Occipital lobe (tissue), 2 donors: Measurements from ENCODE around the gene CIITA. TPM values are rescaled to one million over a fixed set of nuclear protein-coding genes. Genes with fewer than 3 reads are reported as not detected.

ENCODE experiments used
- DNase-seq: peaks from one replicate; lab custom pipeline; 2025; lab: John Stamatoyannopoulos, UW
- total RNA-seq: library from RNA; depleted of rRNA; stranded (reverse); fragments of >200 nt; gene quantifications from one replicate; pipeline ENCODE4 v1.2.3, GENCODE V29; 2014

CIITA gene
- total RNA-seq, 1 donor from 2014 or later: 0.47 TPM

DNA sequence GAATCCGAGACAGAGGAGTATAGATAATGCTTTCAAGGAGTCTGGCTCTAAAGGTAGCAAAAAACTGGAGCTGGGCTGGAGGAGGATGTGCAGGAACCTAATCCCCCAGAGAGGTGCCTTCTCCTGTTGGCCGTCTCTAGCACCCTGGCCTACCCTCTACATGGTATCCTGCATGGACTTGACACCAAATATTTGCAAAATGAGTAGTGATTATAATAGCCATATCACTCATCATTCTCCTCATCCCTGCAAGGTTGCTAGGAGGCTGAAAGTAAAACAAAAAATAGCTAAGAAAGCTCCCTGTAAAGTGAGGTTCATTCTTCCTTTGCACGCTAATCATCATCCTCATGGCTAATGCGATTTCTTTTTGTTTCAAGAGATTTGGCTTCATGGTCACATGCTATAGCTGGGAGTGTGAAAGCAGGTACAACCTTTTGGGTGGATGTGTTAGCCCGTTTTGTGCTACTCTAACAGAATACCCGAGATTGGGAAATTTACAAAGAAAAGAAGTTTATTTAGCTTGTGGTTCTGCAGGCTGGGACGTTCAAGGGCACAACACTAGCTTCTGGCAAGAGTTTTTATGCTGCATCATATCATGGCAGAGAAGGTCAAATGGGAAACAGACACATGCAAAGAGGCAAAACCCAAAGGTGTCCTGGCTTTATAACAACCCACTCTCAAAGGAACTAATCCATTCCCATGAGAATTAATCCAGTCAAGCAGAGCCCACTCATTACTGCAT lies 27.1 kb upstream of the CIITA start:
- DNase-seq: no peak

- DNase-seq: no peak
Measured at GRCh38 chr16:10850478-10850850, 26.5 kb upstream of the CIITA start.

DNA sequence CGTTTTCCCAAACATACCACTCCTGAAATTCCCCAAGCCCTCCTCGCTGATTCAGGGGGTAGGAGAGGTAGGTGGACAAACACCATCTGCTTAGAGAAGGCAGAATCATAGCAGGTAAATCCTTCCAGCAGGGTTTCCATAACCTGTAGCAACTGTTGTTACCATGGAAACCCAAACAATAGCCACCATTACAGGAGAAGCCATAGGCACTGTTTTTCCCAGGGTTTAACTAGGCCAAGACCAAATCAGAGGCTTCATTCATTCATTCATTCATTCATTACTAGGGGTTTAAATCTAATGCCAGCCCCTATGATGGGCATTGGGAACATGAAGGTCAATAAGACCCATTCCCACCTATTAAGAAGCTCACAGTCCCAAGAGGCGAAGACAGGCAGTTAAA lies 25.5 kb upstream of the CIITA start:
- no peak for DNase-seq

DNA sequence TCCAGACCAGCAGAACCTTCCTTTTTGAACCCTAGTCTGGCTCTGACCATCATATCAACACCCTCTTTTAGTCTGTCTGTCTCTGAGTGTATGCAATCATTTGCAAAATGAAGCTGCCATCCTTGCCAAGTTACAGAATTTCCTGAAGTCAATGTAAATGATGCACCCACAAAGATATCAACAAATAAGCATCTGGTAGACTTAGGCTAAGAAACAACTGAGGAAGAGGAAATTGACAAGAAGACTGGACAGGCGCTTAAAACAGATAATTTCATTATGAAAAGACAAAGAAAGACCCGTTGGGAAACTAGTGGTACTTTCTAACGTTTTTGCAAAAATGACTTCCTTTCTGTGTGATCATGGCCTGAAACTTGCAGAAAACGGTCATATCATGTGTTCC lies 24.7 kb upstream of the CIITA start:
- DNase-seq: no peak

GRCh38 chr16:10852948-10853347 lies 24.1 kb upstream of the CIITA start:
- DNase-seq: no peak

- no peak for DNase-seq
Measured at GRCh38 chr16:10856042-10856441, 21.0 kb upstream of the CIITA start.

DNA sequence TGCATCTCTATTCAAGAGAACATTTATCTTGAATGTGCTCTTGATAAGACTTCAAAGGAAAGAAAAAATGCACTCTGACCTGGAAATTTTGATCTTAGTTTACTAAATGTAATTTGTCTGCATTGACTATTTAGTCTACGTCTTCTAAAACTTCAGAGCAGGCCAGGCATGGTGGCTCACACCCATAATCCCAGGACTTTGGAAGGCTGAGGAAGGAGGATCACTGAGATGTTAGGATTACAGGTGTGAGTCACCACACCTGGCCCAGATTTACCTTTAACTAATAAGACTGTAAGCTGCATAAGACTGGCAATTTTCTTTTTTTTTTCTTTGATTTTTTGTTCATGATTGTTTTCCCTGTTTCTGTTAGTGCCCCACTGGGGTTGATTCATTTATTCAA lies 18.8 kb upstream of the CIITA start:
- no peak for DNase-seq

DNA sequence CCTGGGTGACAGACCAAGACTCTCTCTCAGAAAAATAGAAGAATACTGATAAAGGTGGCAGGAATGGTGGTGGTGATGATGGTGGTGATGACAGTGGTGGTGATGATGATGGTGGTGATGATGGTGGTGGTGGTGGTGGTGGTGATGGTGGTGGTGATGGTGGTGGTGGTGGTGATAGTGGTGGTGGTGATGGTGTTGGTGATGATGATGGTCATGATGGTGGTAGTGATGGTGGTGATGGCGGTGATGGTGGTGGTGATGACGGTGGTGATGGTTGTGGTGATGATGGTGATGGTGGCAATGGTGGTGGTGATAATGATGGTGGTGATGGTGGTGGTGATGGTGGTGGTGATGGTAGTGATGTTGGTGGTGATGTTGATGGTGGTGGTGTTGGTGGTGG lies 18.0 kb upstream of the CIITA start:
- DNase-seq: no peak

DNA sequence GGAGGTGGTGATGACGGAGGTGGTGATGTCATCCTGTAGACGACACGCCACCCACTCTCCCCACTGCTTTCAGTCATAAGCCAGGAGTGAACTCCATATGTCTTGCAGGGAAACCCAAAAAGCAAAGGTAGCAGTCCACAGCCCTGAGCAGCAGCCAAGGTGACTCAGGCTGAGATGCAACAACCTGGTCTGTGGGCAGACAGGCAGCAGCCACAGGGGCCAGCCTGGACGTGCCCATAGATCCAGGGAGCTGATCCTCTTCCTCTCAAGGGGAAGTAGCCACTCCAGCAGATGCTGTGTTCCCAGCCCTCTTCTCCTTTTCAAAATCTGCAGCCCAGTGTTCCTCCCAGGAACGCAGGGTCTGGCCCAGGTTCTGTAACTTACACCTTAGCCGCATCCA lies 17.3 kb upstream of the CIITA start:
- DNase-seq: no peak

DNA sequence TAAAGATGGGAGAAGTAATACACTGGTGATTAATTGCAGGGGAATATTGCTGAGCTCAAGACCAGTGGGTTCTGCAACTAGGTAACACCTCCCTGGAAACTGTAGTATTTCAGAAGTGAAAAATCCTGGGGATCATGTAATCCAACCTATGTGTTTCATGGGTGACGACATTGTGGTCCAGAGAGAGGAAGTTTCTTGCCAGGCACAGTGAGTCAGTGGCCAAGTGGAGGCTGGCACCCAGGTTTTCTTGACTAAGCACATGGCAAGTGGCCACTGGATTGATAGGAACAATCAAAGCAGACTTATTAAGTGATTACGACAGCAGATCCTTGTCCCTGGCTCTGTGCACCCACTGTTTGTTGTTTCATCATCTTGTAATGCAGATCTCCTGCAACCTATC lies 14.6 kb upstream of the CIITA start:
- no peak for DNase-seq

- DNase-seq: no peak
Measured at GRCh38 chr16:10865991-10866966, 10.7 kb upstream of the CIITA start.

DNA sequence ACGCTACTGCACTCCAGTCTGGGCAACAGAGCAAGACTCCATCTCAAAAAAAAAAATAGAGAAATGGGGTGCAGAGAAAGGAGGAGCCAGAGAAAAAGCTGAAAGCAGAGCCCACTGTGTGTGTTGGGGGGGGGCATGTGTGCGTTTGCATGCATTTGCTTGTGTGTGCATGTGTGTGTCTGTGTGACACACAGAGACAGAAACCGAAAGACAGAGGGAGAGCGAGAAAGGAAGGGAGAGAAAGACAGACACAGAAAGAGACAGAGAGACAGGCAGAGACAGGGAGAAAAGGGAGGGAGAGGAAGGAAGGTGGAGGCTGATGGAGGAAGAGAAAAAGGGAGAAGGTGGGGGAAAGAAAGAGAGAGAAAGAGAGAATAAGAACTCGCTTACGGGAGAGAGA lies 9.8 kb upstream of the CIITA start:
- no peak for DNase-seq

- DNase-seq: no peak
Measured at GRCh38 chr16:10868104-10868595, 8.9 kb upstream of the CIITA start.

- no peak for DNase-seq
Measured at GRCh38 chr16:10868596-10869469, 8.2 kb upstream of the CIITA start.

GRCh38 chr16:10870137-10870776 lies 6.7 kb upstream of the CIITA start:
- no peak for DNase-seq

DNA sequence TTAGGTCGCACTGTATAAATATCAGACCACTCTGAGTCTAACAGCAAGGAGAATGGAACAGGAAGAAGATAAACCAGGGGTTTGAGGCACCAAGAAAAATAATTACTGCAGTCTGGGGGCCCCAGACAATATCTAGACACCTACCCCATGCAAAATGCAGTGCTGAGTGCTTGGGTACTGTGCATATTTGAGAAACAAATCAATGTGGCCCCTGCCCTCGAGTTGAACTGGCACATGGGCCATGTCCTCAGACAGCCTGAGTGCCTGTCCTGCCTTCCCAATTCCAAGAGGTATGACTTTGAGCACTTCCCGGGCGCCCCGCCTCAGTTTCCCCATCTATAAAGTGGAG lies 6.2 kb upstream of the CIITA start:
- no peak for DNase-seq

- DNase-seq: no peak
Measured at GRCh38 chr16:10871157-10871991, 5.6 kb upstream of the CIITA start.

DNA sequence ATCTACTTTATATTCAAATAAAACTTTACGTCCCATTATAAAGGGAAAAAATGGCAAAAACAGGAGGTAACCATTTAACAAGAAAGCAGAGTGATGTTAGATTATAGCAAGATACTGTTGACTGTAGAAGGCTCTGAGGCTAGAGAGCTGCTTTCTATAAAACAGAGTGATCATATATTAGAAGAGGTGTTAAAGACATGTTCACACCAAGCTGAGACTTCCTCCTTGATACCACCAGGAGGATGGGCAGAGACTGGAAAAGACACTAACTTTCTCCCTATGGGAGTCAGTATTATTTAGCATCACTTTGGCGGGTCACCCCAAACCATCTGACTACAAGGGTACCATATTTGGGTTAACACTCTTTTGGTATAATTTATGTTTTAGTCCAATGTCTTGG lies 687 bp upstream of the CIITA start:
- no peak for DNase-seq

- DNase-seq: no peak
Measured at GRCh38 chr16:10877472-10877946, 507 bp downstream of the CIITA start.

DNA sequence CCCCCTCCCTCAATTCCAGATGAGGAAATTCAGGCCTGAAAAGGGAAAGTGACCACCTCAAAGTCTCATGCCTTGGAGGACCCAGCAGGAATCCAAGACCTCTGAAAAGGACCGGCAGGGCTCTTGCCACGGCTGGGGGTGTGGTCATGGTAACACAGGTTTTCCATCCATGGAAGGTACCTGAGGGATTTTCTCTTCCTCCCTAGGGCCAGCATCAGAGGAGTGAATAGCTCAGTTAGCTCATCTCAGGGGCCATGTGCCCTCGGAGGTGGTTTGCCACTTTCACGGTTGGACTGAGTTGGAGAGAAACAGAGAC lies 1.3 kb downstream of the CIITA start:
- no peak for DNase-seq
